PFSK-1 (cell line): ENCODE results near the gene RD3L.

Source experiments
- REST ChIP-seq, 2 experiments: IDR thresholded peaks; 2 replicates each; pipeline versions ENCODE4 v1.6.1 to v1.8.0; 2011 to 2012; ENCODE audit warnings: low read depth in 2 of 2, low read length in 2 of 2, control low read depth in 1 of 2, inconsistent platforms in 1 of 2, mild to moderate bottlenecking in 1 of 2, moderate library complexity in 1 of 2; ENCODE audit not compliant: insufficient read depth in 1 of 2
- SIN3A ChIP-seq: IDR thresholded peaks from 2 replicates; pipeline ENCODE4 v1.6.1; 2012; ENCODE audit warnings: mild to moderate bottlenecking, low read length, moderate library complexity, borderline replicate concordance; ENCODE audit not compliant: insufficient read depth
- TAF1 ChIP-seq: IDR thresholded peaks from 2 replicates; pipeline ENCODE4 v1.6.1; 2012; ENCODE audit warnings: low read length, control low read depth, borderline replicate concordance; ENCODE audit not compliant: insufficient read depth

- TF ChIP-seq REST (IDR thresholded peaks at IDR 0.05; ENCODE audit: insufficient read depth in 1 of 2, low read depth in 2 of 2, low read length in 2 of 2) (no peak), SIN3A (no peak), TAF1 (no peak)
Observed at GRCh38 chr14:103966631-103967030, 24.3 kb upstream of the RD3L start.
